ENCODE results near the gene ALX3.

The ALX3 gene

GRCh38 chr1:110070671-110071242, at the start of gene ALX3:
Gene ALX3 (minus strand): TSS chr1:110070672. CDS start chr1:110070612, 60 bp downstream.
- Histone ChIP-seq H3K36me3 (ENCODE audit: low read depth) (no peaks in the 10 kb centered on the region), H3K27ac (ENCODE audit: poor library complexity, severe bottlenecking) (no peak within 1 kb of the TSS), H3K9me3 (ENCODE audit: severe bottlenecking) (no peaks in the 10 kb centered on the region), H3K27me3 (ENCODE audit: insufficient read depth, poor library complexity, severe bottlenecking) (peaks cover 52% of the 10 kb centered on the region), H3K4me1 (ENCODE audit: insufficient read depth, poor library complexity, severe bottlenecking) (no peaks in the 10 kb centered on the region), H3K4me3 (ENCODE audit: severe bottlenecking) (no peak within 1 kb of the TSS)
- no peak for TF ChIP-seq CTCF (IDR thresholded peaks at IDR 0.05; ENCODE audit: poor library complexity, severe bottlenecking)
- ATAC-seq (ENCODE audit: low read depth) (no peak), DNase-seq (ENCODE audit: low spot score) (no peak)

GRCh38 chr1:110119843-110120242, 49.4 kb upstream of the ALX3 start:
- TF ChIP-seq CTCF (IDR thresholded peaks at IDR 0.05; ENCODE audit: poor library complexity, severe bottlenecking) = no peak
- H3K4me3 ChIP-seq (ENCODE audit: severe bottlenecking) = no peak overlapping the region
- H3K9me3 ChIP-seq (ENCODE audit: severe bottlenecking) = no peaks in the 10 kb centered on the region
- H3K36me3 ChIP-seq (ENCODE audit: low read depth) = no peaks in the 10 kb centered on the region
- H3K27ac ChIP-seq (ENCODE audit: poor library complexity, severe bottlenecking) = no peak overlapping the region
- no peaks in the 10 kb centered on the region for H3K4me1 ChIP-seq (ENCODE audit: insufficient read depth, poor library complexity, severe bottlenecking)
- DNase-seq (ENCODE audit: low spot score) (no peak), ATAC-seq (ENCODE audit: low read depth) (no peak)
- no peaks in the 10 kb centered on the region for H3K27me3 ChIP-seq (ENCODE audit: insufficient read depth, poor library complexity, severe bottlenecking)

- Histone ChIP-seq H3K27ac (ENCODE audit: poor library complexity, severe bottlenecking) (no peak overlapping the region), H3K4me1 (ENCODE audit: insufficient read depth, poor library complexity, severe bottlenecking) (no peaks in the 10 kb centered on the region), H3K27me3 (ENCODE audit: insufficient read depth, poor library complexity, severe bottlenecking) (no peaks in the 10 kb centered on the region), H3K9me3 (ENCODE audit: severe bottlenecking) (no peaks in the 10 kb centered on the region), H3K4me3 (ENCODE audit: severe bottlenecking) (no peak overlapping the region), H3K36me3 (ENCODE audit: low read depth) (no peaks in the 10 kb centered on the region)
- TF ChIP-seq CTCF (IDR thresholded peaks at IDR 0.05; ENCODE audit: poor library complexity, severe bottlenecking) = no peak
- peak; percentile 33; the same call in 1 of the 3 replicates for ATAC-seq (ENCODE audit: low read depth)
- DNase-seq (ENCODE audit: low spot score) = no peak
Observed at GRCh38 chr1:110118636-110119396, 48.3 kb upstream of the ALX3 start.

- no peak for ATAC-seq (ENCODE audit: low read depth)
- no peak overlapping the region for H3K27ac ChIP-seq (ENCODE audit: poor library complexity, severe bottlenecking)
- no peak for DNase-seq (ENCODE audit: low spot score)
- H3K27me3 ChIP-seq (ENCODE audit: insufficient read depth, poor library complexity, severe bottlenecking) = no peaks in the 10 kb centered on the region
- TF ChIP-seq CTCF (IDR thresholded peaks at IDR 0.05; ENCODE audit: poor library complexity, severe bottlenecking) = no peak
- H3K9me3 ChIP-seq (ENCODE audit: severe bottlenecking) = no peaks in the 10 kb centered on the region
- no peaks in the 10 kb centered on the region for H3K36me3 ChIP-seq (ENCODE audit: low read depth)
- H3K4me1 ChIP-seq (ENCODE audit: insufficient read depth, poor library complexity, severe bottlenecking) = no peaks in the 10 kb centered on the region
- no peak overlapping the region for H3K4me3 ChIP-seq (ENCODE audit: severe bottlenecking)
Observed at GRCh38 chr1:110114784-110115183, 44.3 kb upstream of the ALX3 start.

- Histone ChIP-seq H3K27ac (ENCODE audit: poor library complexity, severe bottlenecking) (no peak overlapping the region), H3K36me3 (ENCODE audit: low read depth) (no peaks in the 10 kb centered on the region), H3K27me3 (ENCODE audit: insufficient read depth, poor library complexity, severe bottlenecking) (no peaks in the 10 kb centered on the region), H3K9me3 (ENCODE audit: severe bottlenecking) (no peaks in the 10 kb centered on the region), H3K4me1 (ENCODE audit: insufficient read depth, poor library complexity, severe bottlenecking) (no peaks in the 10 kb centered on the region), H3K4me3 (ENCODE audit: severe bottlenecking) (no peak overlapping the region)
- ATAC-seq (ENCODE audit: low read depth) (no peak), DNase-seq (ENCODE audit: low spot score) (no peak)
- no peak for TF ChIP-seq CTCF (IDR thresholded peaks at IDR 0.05; ENCODE audit: poor library complexity, severe bottlenecking)
Observed at GRCh38 chr1:110114173-110114572, 43.7 kb upstream of the ALX3 start.
